SHP77 treated with DMSO at 0.1 percent for 48 hours (cell line): ENCODE measurements around the gene THRB.
"Not testable (repeated sequence)": the region's sequence is repeated elsewhere in the genome, so short reads cannot be mapped to it uniquely, and the experiment has no call there.

Source experiments
- DNase-seq: peaks from one replicate; lab custom pipeline; 2025; lab: John Stamatoyannopoulos, UW

THRB gene

GRCh38 chr3:24401090-24401810, 93.4 kb downstream of the THRB start:
- no peak for DNase-seq

GRCh38 chr3:24400450-24400849, 94.2 kb downstream of the THRB start:
- DNase-seq: no peak

GRCh38 chr3:24400015-24400414, 94.6 kb downstream of the THRB start:
- no peak for DNase-seq

- no peak for DNase-seq
These were observed 95.0 kb downstream of the THRB start for GRCh38 chr3:24399614-24400013.

- not testable (repeated sequence) for DNase-seq
These were observed 95.9 kb downstream of the THRB start for GRCh38 chr3:24398712-24399111.

- no peak for DNase-seq
These were observed 98.3 kb downstream of the THRB start for GRCh38 chr3:24396338-24396737.

GRCh38 chr3:24394754-24395153, 99.9 kb downstream of the THRB start:
- no peak for DNase-seq

GRCh38 chr3:24393316-24393715, 101.3 kb downstream of the THRB start:
- DNase-seq: no peak

- no peak for DNase-seq
These were observed 104.2 kb downstream of the THRB start for GRCh38 chr3:24390169-24391130.

- no peak for DNase-seq
These were observed 105.3 kb downstream of the THRB start for GRCh38 chr3:24389108-24390090.

- DNase-seq: no peak
These were observed 106.0 kb downstream of the THRB start for GRCh38 chr3:24388611-24389010.

GRCh38 chr3:24388159-24388558, 106.5 kb downstream of the THRB start:
- no peak for DNase-seq

GRCh38 chr3:24387493-24387892, 107.2 kb downstream of the THRB start:
- DNase-seq: no peak

GRCh38 chr3:24387000-24387399, 107.7 kb downstream of the THRB start:
- DNase-seq: no peak

GRCh38 chr3:24386458-24386857, 108.2 kb downstream of the THRB start:
- no peak for DNase-seq

- DNase-seq: no peak
These were observed 109.5 kb downstream of the THRB start for GRCh38 chr3:24385012-24385615.

GRCh38 chr3:24382647-24383046, 112.0 kb downstream of the THRB start:
- no peak for DNase-seq

- DNase-seq: no peak
These were observed 114.7 kb downstream of the THRB start for GRCh38 chr3:24379936-24380335.

- DNase-seq: no peak
These were observed 116.3 kb downstream of the THRB start for GRCh38 chr3:24378313-24378712.

- no peak for DNase-seq
These were observed 117.2 kb downstream of the THRB start for GRCh38 chr3:24377218-24377993.

- no peak for DNase-seq
These were observed 118.7 kb downstream of the THRB start for GRCh38 chr3:24375947-24376384.
